Progenitor cell of endocrine pancreas (in vitro differentiated cells): ENCODE measurements around the gene PRPF6. TPM values are rescaled to one million over a fixed set of nuclear protein-coding genes. Genes with fewer than 3 reads are reported as not detected.

Experiments
- DNase-seq: peaks from one replicate; pipeline ENCODE4 v3.0.0; 2021; ENCODE audit warnings: low spot score; ENCODE audit not compliant: unreplicated experiment
- H3K27ac Mint-ChIP-seq: 2 replicates; pipeline ENCODE4 v1.8.0; 2021; ENCODE audit warnings: mild to moderate bottlenecking, moderate library complexity, mixed read lengths
- H3K27me3 Mint-ChIP-seq: 2 replicates; pipeline ENCODE4 v1.8.0; 2021; ENCODE audit warnings: mixed read lengths
- H3K36me3 Mint-ChIP-seq: 2 replicates; pipeline ENCODE4 v1.8.0; 2022; ENCODE audit warnings: mixed read lengths; ENCODE audit not compliant: insufficient read depth
- H3K4me1 Mint-ChIP-seq: 2 replicates; pipeline ENCODE4 v1.8.0; 2021; ENCODE audit warnings: low read depth, mixed read lengths
- H3K4me3 Mint-ChIP-seq: 2 replicates; pipeline ENCODE4 v1.8.0; 2021; ENCODE audit warnings: low read depth, mild to moderate bottlenecking, moderate library complexity, mixed read lengths
- H3K9me3 Mint-ChIP-seq: 2 replicates; pipeline ENCODE4 v1.8.0; 2021; ENCODE audit warnings: low read depth, mixed read lengths
- total RNA-seq: library from RNA; stranded (reverse); gene quantifications from 2 replicates; pipeline ENCODE4 v1.2.1, GENCODE V29; 2021
- TF ChIP-seq, protein P1 (sequence below): fragments of 200-600 bp; sonication (generic); IDR thresholded peaks from one replicate; pipeline ENCODE4 v1.5.0; 2021; ENCODE audit warnings: antibody characterized with exemption, mild to moderate bottlenecking; ENCODE audit not compliant: unreplicated experiment

PRPF6 gene
- total RNA-seq, 1 donor from 2014 or later, result 76.4 TPM

DNA sequence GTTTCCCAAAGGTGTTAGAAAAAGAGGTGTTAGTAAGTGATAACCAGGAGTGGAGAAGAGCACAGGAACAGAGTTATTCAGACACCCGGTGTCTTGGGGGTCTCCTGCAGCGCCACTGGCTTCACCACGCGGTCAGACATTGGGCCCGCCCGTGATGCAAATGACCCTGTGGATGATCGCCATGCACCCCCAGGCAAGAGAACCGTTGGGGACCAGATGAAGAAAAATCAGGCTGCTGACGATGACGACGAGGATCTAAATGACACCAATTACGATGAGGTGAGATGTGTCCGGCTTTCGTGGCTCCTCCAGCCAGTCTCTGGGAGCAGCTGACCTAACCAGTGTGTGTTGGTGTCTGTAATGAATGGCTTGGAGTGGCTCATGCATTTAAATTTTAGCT is 2.0 kb downstream of the PRPF6 start:
- Mint-ChIP-seq H3K4me3 (peak overlapping the region; percentile 91), H3K4me1 (peaks cover 24% of the 10 kb centered on the region), H3K27me3 (no peaks in the 10 kb centered on the region), H3K27ac (peak overlapping the region; percentile 56), H3K9me3 (no peaks in the 10 kb centered on the region), H3K36me3 (peaks cover 18% of the 10 kb centered on the region)
- TF ChIP-seq, protein P1, sequence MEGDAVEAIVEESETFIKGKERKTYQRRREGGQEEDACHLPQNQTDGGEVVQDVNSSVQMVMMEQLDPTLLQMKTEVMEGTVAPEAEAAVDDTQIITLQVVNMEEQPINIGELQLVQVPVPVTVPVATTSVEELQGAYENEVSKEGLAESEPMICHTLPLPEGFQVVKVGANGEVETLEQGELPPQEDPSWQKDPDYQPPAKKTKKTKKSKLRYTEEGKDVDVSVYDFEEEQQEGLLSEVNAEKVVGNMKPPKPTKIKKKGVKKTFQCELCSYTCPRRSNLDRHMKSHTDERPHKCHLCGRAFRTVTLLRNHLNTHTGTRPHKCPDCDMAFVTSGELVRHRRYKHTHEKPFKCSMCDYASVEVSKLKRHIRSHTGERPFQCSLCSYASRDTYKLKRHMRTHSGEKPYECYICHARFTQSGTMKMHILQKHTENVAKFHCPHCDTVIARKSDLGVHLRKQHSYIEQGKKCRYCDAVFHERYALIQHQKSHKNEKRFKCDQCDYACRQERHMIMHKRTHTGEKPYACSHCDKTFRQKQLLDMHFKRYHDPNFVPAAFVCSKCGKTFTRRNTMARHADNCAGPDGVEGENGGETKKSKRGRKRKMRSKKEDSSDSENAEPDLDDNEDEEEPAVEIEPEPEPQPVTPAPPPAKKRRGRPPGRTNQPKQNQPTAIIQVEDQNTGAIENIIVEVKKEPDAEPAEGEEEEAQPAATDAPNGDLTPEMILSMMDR, result no peak
- DNase-seq, result no peak

DNA sequence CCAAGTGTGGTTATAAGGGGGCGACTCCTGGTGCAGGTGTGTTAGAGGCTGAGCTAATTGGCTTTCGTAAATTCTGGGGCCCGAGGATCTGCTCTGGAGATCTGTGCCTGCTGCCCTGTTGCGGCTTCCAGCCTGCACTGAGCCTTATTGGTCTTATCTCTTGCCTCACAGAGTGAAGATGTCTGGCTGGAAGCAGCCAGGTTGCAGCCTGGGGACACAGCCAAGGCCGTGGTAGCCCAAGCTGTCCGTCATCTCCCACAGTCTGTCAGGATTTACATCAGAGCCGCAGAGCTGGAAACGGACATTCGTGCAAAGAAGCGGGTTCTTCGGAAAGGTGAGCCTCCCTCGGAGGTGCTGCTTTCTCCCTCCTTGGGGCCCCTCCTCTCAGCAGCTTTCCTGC is 20.0 kb downstream of the PRPF6 start:
- H3K27ac Mint-ChIP-seq, result no peak overlapping the region
- no peaks in the 10 kb centered on the region for H3K27me3 Mint-ChIP-seq
- no peak overlapping the region for H3K4me3 Mint-ChIP-seq
- peaks cover 24% of the 10 kb centered on the region for H3K36me3 Mint-ChIP-seq
- no peaks in the 10 kb centered on the region for H3K9me3 Mint-ChIP-seq
- TF ChIP-seq, protein P1, result no peak
- no peak for DNase-seq
- peaks cover 5% of the 10 kb centered on the region for H3K4me1 Mint-ChIP-seq

DNA sequence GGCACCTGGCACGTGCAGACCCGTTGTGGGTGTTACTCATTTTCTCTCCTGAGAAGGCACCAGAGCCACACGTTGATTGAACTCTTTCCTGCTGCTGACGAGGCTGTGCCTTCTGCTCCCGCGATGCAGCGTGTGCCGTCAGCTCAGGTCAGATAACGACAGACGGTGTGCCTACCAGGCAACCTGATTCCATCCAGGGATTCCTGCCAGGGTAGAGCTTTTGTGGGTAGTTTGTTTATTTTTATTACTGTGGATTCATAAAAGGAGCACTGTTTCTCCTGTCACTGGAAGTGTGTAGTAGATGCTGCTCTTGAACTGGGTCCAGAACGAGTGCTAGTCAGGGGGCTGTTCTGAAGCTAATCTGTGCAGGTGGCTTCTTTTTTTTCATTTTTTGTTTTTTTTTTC is 20.7 kb downstream of the PRPF6 start:
- TF ChIP-seq, protein P1, result no peak
- peaks cover 25% of the 10 kb centered on the region for H3K36me3 Mint-ChIP-seq
- no peaks in the 10 kb centered on the region for H3K9me3 Mint-ChIP-seq
- no peak for DNase-seq
- no peak overlapping the region for H3K4me3 Mint-ChIP-seq
- no peaks in the 10 kb centered on the region for H3K27me3 Mint-ChIP-seq
- peaks cover 5% of the 10 kb centered on the region for H3K4me1 Mint-ChIP-seq
- H3K27ac Mint-ChIP-seq, result no peak overlapping the region

DNA sequence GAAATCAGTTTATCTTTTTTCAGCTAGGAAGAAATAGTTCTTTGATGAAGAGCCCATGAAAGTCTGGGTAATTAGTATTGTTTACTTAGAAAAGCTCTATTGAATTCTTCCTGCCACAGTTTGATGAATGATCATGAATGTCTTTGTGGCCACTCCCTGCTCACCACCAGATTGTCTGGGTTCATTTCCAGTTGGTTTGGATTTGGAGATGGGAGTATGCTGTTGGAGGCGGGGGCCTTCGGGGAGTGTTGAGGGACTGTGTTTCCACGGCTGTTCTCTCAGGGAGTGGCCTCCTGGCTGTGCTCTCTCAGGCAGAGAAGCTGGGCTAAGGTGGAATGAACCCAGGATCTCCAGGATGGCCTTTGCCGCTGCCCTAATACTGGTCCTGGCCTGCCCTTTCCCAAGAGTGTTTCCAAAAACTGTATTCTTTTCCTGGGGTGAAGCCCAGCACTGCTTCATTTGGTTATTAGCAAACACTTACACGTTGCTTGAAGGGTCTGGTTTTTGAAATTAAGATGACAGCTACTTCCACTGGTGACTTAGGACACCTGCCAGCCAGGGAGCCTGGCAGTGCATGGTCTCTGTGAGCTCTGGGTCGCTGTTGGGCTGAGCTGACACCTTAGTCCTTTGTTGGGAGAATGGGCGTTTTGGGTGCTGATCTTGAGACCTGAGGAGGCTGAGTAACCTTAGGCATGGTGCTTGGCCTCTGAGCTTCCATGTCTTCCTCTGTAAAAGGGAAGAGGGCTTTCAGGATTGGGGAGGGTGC is 23.2 kb downstream of the PRPF6 start:
- Mint-ChIP-seq H3K4me1 (peaks cover 5% of the 10 kb centered on the region), H3K27ac (peak overlapping the region; percentile 74), H3K4me3 (no peak overlapping the region), H3K36me3 (peaks cover 29% of the 10 kb centered on the region), H3K27me3 (no peaks in the 10 kb centered on the region), H3K9me3 (no peaks in the 10 kb centered on the region)
- TF ChIP-seq, protein P1, result no peak
- no peak for DNase-seq

DNA sequence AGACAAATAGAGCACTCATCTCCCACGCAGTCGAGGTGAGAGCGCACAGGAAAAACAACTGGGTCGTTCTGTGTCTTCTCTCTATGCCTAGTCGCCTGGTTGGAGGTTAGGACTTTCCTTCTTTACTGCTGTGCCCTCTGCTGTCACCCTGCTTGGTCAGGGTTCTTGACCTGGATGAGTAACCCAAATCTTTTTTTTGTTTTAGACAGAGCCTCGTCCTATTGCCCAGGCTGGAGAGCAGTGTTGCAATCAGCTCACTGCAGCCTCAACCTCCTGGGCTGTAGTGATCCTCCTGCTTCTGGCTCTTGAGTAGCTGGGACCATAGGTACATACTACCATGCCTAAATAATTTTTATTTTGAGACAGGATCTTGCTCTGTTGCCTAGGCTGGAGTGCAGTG is 24.5 kb downstream of the PRPF6 start:
- TF ChIP-seq, protein P1, result no peak
- DNase-seq, result no peak
- H3K36me3 Mint-ChIP-seq, result peaks cover 30% of the 10 kb centered on the region
- no peak overlapping the region for H3K4me3 Mint-ChIP-seq
- no peaks in the 10 kb centered on the region for H3K27me3 Mint-ChIP-seq
- H3K4me1 Mint-ChIP-seq, result peaks cover 5% of the 10 kb centered on the region
- H3K27ac Mint-ChIP-seq, result no peak overlapping the region
- no peaks in the 10 kb centered on the region for H3K9me3 Mint-ChIP-seq
